Measurements from ENCODE around the gene JPT1. TPM values are rescaled to one million over a fixed set of nuclear protein-coding genes. Genes with fewer than 3 reads are reported as not detected.
A peak's percentile ranks its signal among the peaks of the same experiment; 100 is the strongest.

JPT1 gene
- total RNA-seq, 1 donor from 2014 or later: 61.1 TPM

DNA sequence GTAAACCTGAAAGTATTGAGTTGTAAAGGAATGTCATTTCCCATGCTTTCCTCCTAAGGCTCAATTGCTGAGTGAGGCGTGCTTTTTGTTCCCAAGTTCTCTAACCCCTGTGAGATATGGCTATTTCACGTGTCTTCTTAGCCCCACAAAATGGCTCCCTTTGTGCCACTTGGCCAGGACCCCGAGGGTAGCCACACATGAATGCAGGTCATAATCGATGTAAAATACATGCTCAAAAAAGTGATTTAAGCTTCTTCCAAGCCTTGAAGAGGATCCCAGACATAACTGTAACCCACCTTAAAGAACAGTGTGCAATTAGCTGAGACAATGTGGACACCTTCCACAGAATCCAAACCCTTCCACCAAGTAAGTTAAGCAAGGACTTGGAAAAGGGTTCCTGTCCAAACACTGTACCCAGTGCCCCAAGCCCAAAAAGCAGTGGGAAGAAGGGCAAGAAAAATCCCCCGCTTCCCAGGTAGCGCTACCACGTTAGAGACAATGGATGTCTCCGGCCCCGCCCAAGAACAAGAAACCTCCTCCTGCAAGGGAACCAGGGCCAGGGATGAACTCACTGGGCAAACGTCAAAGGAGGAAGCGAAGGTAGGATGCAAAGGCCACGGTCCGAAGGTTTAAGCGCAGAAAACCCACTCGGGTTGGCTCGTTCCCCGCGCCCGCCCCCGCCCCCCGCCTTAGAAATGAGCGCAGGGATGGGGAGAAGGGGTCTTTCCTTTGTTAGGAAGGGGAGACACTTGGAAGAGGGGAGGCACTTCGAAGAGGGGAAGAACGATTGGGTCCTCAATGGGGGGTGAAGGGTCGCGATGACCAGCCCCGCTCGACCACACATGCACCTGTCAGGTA is 1.2 kb downstream of the JPT1 start:
- H3K27me3 ChIP-seq (ENCODE audit: low read depth): no peaks in the 10 kb centered on the region
- TF ChIP-seq, protein P1, sequence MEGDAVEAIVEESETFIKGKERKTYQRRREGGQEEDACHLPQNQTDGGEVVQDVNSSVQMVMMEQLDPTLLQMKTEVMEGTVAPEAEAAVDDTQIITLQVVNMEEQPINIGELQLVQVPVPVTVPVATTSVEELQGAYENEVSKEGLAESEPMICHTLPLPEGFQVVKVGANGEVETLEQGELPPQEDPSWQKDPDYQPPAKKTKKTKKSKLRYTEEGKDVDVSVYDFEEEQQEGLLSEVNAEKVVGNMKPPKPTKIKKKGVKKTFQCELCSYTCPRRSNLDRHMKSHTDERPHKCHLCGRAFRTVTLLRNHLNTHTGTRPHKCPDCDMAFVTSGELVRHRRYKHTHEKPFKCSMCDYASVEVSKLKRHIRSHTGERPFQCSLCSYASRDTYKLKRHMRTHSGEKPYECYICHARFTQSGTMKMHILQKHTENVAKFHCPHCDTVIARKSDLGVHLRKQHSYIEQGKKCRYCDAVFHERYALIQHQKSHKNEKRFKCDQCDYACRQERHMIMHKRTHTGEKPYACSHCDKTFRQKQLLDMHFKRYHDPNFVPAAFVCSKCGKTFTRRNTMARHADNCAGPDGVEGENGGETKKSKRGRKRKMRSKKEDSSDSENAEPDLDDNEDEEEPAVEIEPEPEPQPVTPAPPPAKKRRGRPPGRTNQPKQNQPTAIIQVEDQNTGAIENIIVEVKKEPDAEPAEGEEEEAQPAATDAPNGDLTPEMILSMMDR (IDR thresholded peaks at IDR 0.05): no peak
- H3K36me3 ChIP-seq: peaks cover 2% of the 10 kb centered on the region
- peak overlapping the region; percentile 86 for H3K4me3 ChIP-seq
- peak in 1 of 2 donors; percentile 26 for ATAC-seq
- DNase-seq: no peak
- intact Hi-C loops (cut with DNase I): no loop called here
- H3K27ac ChIP-seq: peak overlapping the region; percentile 90
- H3K4me1 ChIP-seq: peaks cover 22% of the 10 kb centered on the region
- H3K9me3 ChIP-seq: no peaks in the 10 kb centered on the region

DNA sequence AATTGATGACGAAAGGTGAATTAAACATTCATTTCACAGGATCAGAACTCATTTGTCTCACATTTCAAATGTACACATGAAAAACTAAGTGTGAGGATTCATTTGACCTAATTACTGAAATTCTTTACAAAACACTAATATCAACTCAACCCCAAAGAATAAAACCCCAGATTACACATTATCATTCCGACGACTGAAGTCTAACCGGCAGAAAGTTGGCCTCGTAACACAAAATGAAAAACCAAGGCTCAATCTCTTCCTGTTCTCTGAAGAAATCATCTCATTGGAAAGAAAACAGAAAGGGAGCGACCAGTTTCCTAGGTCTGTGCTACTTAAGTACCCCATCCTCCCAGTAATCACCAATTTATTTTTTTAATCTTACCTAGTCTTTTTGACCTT is 1.8 kb downstream of the JPT1 start:
- H3K27ac ChIP-seq: no peak overlapping the region
- intact Hi-C loops (cut with DNase I): no loop called here
- ATAC-seq (no peak), DNase-seq (no peak)
- H3K4me1 ChIP-seq: peaks cover 22% of the 10 kb centered on the region
- H3K9me3 ChIP-seq: no peaks in the 10 kb centered on the region
- H3K27me3 ChIP-seq (ENCODE audit: low read depth): no peaks in the 10 kb centered on the region
- H3K4me3 ChIP-seq: peak overlapping the region; percentile 86
- TF ChIP-seq, protein P1 (IDR thresholded peaks at IDR 0.05): no peak
- peaks cover 6% of the 10 kb centered on the region for H3K36me3 ChIP-seq

DNA sequence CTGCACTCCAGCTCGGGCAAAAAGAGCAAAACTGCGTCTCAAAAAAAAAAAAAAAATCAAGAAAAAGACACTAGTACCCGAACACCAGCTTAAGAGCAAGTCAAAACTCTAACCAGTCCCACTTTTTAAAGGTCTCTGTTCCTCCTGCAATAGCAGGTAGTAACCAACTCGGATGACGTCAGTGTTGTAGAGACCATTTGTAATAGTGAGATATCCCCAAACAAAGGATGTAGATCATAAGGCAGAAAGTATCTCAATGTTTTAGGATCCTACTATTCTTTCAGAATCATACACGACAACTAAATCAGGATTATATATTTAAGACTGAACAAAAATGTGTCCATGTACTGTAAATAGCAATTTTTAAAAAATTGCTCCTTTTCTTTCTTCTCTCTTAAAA is 2.4 kb downstream of the JPT1 start:
- no peak overlapping the region for H3K4me3 ChIP-seq
- TF ChIP-seq, protein P1 (IDR thresholded peaks at IDR 0.05): no peak
- peaks cover 22% of the 10 kb centered on the region for H3K4me1 ChIP-seq
- no peaks in the 10 kb centered on the region for H3K9me3 ChIP-seq
- H3K27me3 ChIP-seq (ENCODE audit: low read depth): no peaks in the 10 kb centered on the region
- DNase-seq (no peak), ATAC-seq (no peak)
- H3K27ac ChIP-seq: no peak overlapping the region
- peaks cover 12% of the 10 kb centered on the region for H3K36me3 ChIP-seq
- intact Hi-C loops (cut with DNase I): no loop called here

DNA sequence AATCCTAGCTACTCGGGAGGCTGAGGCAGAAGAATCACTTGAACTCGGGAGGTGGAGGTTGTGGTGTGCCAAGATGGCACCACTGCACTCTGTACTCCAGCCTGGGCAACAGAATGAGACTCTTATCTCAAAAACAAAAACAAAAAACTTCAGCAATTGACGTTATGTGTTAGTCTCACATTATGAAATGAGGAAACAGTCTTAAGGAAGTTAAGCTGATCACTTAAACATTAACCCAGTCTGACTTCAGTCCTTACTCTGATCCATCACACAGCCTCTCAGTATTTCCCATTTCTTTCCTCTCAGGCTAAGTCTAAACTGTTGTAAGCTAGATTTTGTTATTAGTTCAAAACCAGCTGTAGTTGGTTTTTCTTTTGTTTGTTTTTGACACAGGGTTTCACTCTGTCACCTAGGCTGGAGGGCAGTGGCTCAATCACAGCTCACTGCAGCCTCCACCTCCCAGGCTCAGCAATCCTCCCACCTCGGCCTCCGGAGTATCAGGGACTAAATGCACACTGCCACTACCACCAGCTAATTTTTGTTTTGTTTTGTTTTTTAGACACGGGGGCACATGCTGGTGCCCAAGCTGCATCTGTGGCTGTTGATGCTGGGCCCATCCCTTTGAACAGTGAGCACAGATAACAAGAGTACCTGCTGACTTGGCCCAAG is 6.3 kb downstream of the JPT1 start:
- Histone ChIP-seq H3K4me3 (no peak overlapping the region), H3K36me3 (peaks cover 44% of the 10 kb centered on the region), H3K27ac (peak overlapping the region; percentile 53), H3K9me3 (no peaks in the 10 kb centered on the region), H3K27me3 (ENCODE audit: low read depth) (no peaks in the 10 kb centered on the region), H3K4me1 (peaks cover 6% of the 10 kb centered on the region)
- ATAC-seq (peak; percentile 67 to 74), DNase-seq (no peak)
- intact Hi-C loops (cut with DNase I): no loop called here
- TF ChIP-seq, protein P1 (IDR thresholded peaks at IDR 0.05): no peak

DNA sequence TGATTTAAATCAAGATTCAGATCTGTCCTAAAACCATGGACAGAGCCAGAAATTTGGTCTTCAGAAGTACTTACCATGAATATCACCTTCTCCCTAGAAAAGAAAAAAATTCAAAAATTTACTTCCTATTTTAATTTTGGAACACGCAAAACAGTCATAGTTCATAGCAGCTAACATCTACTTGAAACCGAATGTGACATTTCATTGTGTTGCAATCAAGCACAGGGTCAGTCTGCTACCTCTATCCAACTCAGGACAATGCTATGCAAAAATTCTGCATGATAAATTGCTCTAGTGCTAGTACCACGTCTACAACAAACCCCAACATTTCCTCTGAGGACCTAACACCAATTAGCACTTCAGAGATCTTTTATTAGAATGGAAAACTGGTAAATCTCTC is 7.7 kb downstream of the JPT1 start:
- Histone ChIP-seq H3K27me3 (ENCODE audit: low read depth) (no peaks in the 10 kb centered on the region), H3K4me1 (no peaks in the 10 kb centered on the region), H3K4me3 (no peak overlapping the region), H3K36me3 (peaks cover 49% of the 10 kb centered on the region), H3K27ac (peak overlapping the region; percentile 46), H3K9me3 (no peaks in the 10 kb centered on the region)
- DNase-seq: no peak
- ATAC-seq: peak; percentile 52 to 63
- TF ChIP-seq, protein P1 (IDR thresholded peaks at IDR 0.05): no peak
- intact Hi-C loops (cut with DNase I): no loop called here
